ENCODE data around the gene NCAPD2. TPM values are rescaled to one million over a fixed set of nuclear protein-coding genes. Genes with fewer than 3 reads are reported as not detected.

Gene NCAPD2
- polyA plus RNA-seq, 3 donors = 6.2 to 15.0 (median 8.3) TPM

GRCh38 chr12:6530576-6531260, 36.8 kb downstream of the NCAPD2 start:
- Histone ChIP-seq H3K79me2 (ENCODE audit: insufficient read depth, low read length) (peaks cover 41% of the 10 kb centered on the region), H3K9ac (ENCODE audit: insufficient read depth, low read length, poor library complexity, severe bottlenecking) (no peak overlapping the region), H4K20me1 (ENCODE audit: insufficient read depth, low read length) (peaks cover 14% of the 10 kb centered on the region), H3K27ac (ENCODE audit: low read depth in 1 of 2, low read length in 2 of 2) (peak overlapping the region in 1 of 2 donors; percentile 3), H3K36me3 (replicated peaks in 1 of 2; ENCODE audit: control insufficient read depth in 1 of 2, insufficient read depth in 2 of 2, low read length in 2 of 2) (peaks cover 53 to 59% of the 10 kb centered on the region in 2 donors), H3K4me3 (replicated peaks in 1 of 3; ENCODE audit: low read depth in 2 of 3, low read length in 3 of 3) (no peak overlapping the region), H2AFZ (ENCODE audit: insufficient read depth, low read depth, low read length, poor library complexity, severe bottlenecking) (no peak overlapping the region), H3K4me1 (ENCODE audit: control insufficient read depth in 1 of 2, insufficient read depth in 2 of 2, low read length in 2 of 2) (peaks cover 28 to 29% of the 10 kb centered on the region in 2 donors), H3K27me3 (ENCODE audit: control insufficient read depth in 2 of 2, insufficient read depth in 2 of 2, low read length in 2 of 2) (no peaks in the 10 kb centered on the region), H3K4me2 (replicated peaks; ENCODE audit: extremely low read depth, low read length, poor library complexity, severe bottlenecking) (no peak overlapping the region), H3K9me3 (replicated peaks in 1 of 2; ENCODE audit: control insufficient read depth in 1 of 2, insufficient read depth in 1 of 2, low read length in 2 of 2) (no peaks in the 10 kb centered on the region)
- Mint-ChIP-seq H3K4me1 (peaks cover 24% of the 10 kb centered on the region), H3K27ac (peak overlapping the region in 6 of 7 donors; percentile 8 to 72 (median 47)), H3K36me3 (peaks cover 54 to 60% of the 10 kb centered on the region in 2 donors), H3K9me3 (no peaks in the 10 kb centered on the region), H3K4me3 (no peak overlapping the region), H3K27me3 (ENCODE audit: low read depth in 3 of 3) (peaks cover 0 to 3% (median 0%) of the 10 kb centered on the region in 3 donors)
- no peak for TF ChIP-seq CTCF (IDR thresholded peaks at IDR 0.05)
- WGBS (ENCODE audit: insufficient coverage) = 96% methylated on average over 12 of the region's 18 CpGs
- intact Hi-C loops (cut with micrococcal nuclease) = loop anchor here (5.0 to 10.0 kb wide), 3 partner anchors 33 to 424 kb away; partner anchors contain the start of gene PTPN6 (in 1 of the 2)
- no peak for DNase-seq

- peaks cover 57% of the 10 kb centered on the region for H3K79me2 ChIP-seq (ENCODE audit: insufficient read depth, low read length)
- 1% methylated on average over 16 of the region's 20 CpGs for WGBS (ENCODE audit: insufficient coverage)
- peak; percentile 80 to 92 (median 88) for DNase-seq
- H3K9ac ChIP-seq (ENCODE audit: insufficient read depth, low read length, poor library complexity, severe bottlenecking) = peak overlapping the region; percentile 90
- H3K4me3 ChIP-seq (replicated peaks in 1 of 3; ENCODE audit: low read depth in 2 of 3, low read length in 3 of 3) = peak overlapping the region in 1 of 3 experiments; percentile 95
- H3K4me3 Mint-ChIP-seq = peak overlapping the region; percentile 94 to 98
- peaks cover 48 to 59% of the 10 kb centered on the region in 2 donors for H3K36me3 Mint-ChIP-seq
- H3K4me2 ChIP-seq (replicated peaks; ENCODE audit: extremely low read depth, low read length, poor library complexity, severe bottlenecking) = peak overlapping the region; percentile 99
- peak overlapping the region; percentile 94 to 99 (median 96) for H3K27ac Mint-ChIP-seq
- peak overlapping the region; percentile 94 to 96 for H3K27ac ChIP-seq (ENCODE audit: low read depth in 1 of 2, low read length in 2 of 2)
- peaks cover 52 to 58% of the 10 kb centered on the region in 2 donors for H3K36me3 ChIP-seq (replicated peaks in 1 of 2; ENCODE audit: control insufficient read depth in 1 of 2, insufficient read depth in 2 of 2, low read length in 2 of 2)
- H3K27me3 Mint-ChIP-seq (ENCODE audit: low read depth in 3 of 3) = peaks cover 0 to 5% (median 2%) of the 10 kb centered on the region in 3 donors
- no peaks in the 10 kb centered on the region for H3K27me3 ChIP-seq (ENCODE audit: control insufficient read depth in 2 of 2, insufficient read depth in 2 of 2, low read length in 2 of 2)
- H3K4me1 ChIP-seq (ENCODE audit: control insufficient read depth in 1 of 2, insufficient read depth in 2 of 2, low read length in 2 of 2) = peaks cover 44 to 45% of the 10 kb centered on the region in 2 donors
- H4K20me1 ChIP-seq (ENCODE audit: insufficient read depth, low read length) = peaks cover 30% of the 10 kb centered on the region
- intact Hi-C loops (cut with micrococcal nuclease) = loop anchor here (5.0 to 10.0 kb wide), 3 partner anchors 35 to 423 kb away; partner anchors contain the start of gene PTPN6 (in 1 of the 2)
- H3K4me1 Mint-ChIP-seq = peaks cover 40% of the 10 kb centered on the region
- H2AFZ ChIP-seq (ENCODE audit: insufficient read depth, low read depth, low read length, poor library complexity, severe bottlenecking) = peak overlapping the region; percentile 94
- H3K9me3 ChIP-seq (replicated peaks in 1 of 2; ENCODE audit: control insufficient read depth in 1 of 2, insufficient read depth in 1 of 2, low read length in 2 of 2) = no peaks in the 10 kb centered on the region
- TF ChIP-seq CTCF (IDR thresholded peaks at IDR 0.05) = no peak
- no peaks in the 10 kb centered on the region for H3K9me3 Mint-ChIP-seq
These were observed 38.4 kb downstream of the NCAPD2 start for GRCh38 chr12:6532051-6532926.

All from CD14-positive monocyte (primary cell).